GM19043 (cell line): ENCODE results near the gene BAG1.

ENCODE experiments used
- ATAC-seq: cut with Tn5 transposase; IDR thresholded peaks from one replicate; pipeline ENCODE4 v1.9.1; 2021; ENCODE audit warnings: low read depth; ENCODE audit not compliant: unreplicated experiment

BAG1 gene

DNA sequence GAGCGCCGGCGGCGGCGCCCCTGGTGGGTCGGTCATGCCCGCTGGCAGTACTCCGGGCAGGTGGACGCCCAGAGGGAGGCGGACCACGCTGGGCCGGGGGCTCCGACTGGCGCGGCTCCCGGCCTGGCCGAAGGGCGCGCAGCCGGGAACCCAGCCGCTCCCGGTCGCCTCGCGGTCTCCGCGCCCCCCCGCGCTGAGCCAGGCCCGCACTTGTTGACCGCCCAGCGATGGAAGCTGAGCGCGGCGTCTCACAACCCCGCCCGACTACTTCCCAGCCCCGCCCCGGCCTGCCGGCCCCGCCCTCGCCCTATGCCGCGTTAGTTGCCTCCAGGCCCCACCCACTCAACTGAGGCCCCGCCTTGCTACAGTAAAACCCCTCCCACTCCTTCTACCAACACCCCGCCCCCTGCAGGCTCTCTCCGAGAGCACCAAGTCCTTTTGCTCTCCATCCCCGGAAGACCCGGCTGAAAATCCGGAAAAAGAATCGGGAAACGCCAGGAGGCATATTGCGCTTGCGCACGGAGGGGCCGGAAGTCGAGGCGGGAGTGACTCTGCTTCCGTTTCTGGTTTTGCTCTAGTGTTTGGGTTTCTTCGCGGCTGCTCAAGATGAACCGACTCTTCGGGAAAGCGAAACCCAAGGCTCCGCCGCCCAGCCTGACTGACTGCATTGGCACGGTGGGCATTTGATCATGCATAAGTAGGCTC, at the start of gene BAG1, which contains the start of gene CHMP5:
Gene BAG1, minus strand, starts transcription at position 236 of the 705 bp plus-strand sequence.
Gene CHMP5, plus strand, starts transcription at position 577 of the 705 bp plus-strand sequence. Its CDS starts 30 bp downstream, at position 607.
- peak; percentile 78 for ATAC-seq

GRCh38 chr9:33311953-33312352, 47.4 kb upstream of the BAG1 start:
- ATAC-seq = no peak

DNA sequence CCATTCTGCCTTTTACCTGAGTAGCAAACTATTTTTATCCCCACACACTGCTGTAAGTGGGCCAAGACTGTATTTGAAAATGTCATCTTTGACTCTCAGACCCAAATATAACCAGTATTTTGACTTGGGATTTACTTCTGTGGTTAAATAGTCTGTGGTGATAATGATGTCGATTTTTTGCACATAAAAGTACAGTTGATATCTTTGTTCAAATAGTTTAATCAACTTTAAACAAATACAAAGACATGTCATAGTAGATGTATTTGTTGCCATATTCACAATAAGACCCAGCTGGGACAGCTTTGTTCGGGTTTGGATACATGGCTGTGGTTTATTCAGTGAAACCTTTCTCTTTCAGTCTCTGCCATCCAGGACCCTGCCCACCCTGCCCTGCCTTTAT, 46.2 kb upstream of the BAG1 start:
- ATAC-seq = no peak

DNA sequence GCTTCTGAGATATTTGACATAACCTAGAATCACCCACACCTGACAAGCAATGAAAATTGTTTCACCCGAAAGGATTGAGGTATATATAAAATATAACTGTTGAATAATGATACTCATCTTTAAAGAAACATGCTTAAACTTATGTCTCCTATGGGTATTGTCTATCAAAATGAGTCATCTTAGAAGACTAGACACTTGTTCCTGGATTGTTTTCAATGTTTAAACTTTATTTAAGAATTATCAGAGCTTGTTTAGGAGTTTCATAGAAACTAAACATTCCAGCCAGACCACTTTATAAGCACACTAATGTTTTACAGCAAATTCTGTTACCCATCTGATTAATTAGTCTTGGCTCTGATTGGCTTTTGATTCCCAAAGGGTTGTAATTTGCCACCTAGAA, 45.4 kb upstream of the BAG1 start:
- ATAC-seq = no peak

DNA sequence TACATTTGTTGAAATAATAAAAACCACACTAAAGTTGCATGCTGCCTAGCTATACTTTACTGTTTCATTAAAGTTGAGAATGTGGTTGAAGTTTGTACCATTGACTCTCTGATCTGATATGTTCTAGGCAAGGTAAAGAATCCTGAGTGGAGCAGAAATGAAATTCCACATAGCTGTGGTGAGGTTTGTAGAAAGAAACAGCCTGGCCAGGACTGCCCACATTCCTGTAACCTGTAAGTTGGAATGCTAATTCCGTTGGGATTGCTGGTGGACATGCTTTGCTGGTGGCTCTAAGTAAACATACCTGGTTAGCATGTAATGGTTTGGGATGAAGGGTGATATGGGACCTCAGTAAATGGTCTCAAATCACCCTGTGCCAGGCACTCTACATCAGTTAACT, 42.6 kb upstream of the BAG1 start:
- ATAC-seq = no peak

DNA sequence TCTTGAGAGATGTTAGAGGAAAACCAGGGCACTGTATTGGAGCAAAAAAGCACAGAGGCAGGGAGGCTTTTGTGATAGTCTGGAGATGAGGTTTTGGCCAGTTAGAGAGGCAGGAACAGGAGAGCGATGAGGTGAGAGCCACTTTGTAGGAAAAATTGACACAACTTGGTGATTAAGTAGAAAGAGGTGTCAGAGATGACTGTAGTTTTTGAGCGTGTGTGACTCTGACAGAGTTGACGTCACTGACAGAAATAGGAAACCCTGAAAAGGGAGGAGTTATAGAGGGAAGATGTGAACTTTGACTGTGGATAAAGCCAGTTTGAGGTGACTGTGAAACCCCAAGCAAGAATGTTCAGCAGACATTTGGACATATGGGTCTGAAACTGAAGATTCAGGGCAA, 41.5 kb upstream of the BAG1 start:
- no peak for ATAC-seq

DNA sequence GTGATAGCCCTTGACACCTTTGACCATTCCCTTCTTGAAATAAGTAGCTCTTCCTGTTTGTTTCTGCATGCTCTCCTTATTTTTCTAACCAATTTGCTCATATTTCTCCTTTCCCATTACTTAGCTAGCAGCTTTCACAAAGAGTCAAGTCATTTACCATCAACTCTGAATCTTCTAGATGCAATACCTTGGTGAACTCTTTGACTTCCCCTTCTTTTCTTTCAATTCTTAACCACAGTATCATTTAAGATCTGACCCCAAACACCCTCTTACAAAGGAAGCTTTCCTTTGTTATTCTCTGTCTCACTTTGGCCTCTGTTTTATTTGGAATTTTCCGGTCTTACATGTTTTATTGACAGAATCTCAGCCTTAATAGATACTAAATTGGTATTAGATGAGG, 39.9 kb upstream of the BAG1 start:
- peak; percentile 64 for ATAC-seq

GRCh38 chr9:33300546-33300945, 36.0 kb upstream of the BAG1 start:
- ATAC-seq = no peak

- ATAC-seq = peak; percentile 91
Measured at GRCh38 chr9:33297432-33297831, 32.9 kb upstream of the BAG1 start.

GRCh38 chr9:33295571-33295970, 31.1 kb upstream of the BAG1 start:
- peak; percentile 41 for ATAC-seq

DNA sequence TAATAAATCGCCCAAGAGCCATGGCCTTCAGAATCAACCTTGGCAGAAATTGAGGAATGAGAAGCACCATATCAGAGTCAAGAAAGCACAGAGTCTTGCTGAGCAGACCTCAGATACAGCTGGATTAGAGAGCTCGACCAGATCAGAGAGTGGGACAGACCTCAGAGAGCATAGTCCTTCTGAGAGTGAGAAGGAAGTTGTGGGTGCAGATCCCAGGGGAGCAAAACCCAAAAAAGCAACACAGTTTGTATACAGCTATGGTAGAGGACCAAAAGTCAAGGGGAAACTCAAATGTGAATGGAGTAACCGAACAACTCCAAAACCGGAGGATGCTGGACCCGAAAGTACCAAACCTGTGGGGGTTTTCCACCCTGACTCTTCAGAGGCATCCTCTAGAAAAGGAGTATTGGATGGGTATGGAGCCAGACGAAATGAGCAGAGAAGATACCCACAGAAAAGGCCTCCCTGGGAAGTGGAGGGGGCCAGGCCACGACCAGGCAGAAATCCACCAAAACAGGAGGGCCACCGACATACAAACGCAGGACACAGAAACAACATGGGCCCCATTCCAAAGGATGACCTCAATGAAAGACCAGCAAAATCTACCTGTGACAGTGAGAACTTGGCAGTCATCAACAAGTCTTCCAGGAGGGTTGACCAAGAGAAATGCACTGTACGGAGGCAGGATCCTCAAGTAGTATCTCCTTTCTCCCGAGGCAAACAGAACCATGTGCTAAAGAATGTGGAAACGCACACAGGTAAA, 30.3 kb upstream of the BAG1 start:
- no peak for ATAC-seq

- no peak for ATAC-seq
Measured at GRCh38 chr9:33293782-33294181, 29.3 kb upstream of the BAG1 start.

DNA sequence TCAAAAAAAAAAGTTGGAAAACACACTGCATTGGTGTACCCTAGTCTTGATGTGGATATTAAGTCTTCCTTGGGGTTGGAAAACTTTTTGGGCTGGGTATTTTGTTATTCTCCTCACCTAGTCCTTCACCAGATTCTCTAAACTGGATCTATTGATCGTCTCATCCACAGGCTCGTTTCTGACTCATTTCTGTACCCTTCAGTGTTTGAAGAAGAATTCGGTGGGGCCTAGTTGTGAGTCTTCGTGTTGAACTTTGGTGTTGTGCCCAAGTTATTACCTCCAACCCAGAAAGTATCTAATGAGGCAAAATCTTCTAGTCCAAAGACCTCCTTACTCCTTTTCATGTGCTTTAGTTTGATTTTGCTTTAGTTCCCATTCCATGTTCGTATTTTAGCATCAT, 27.4 kb upstream of the BAG1 start:
- no peak for ATAC-seq

GRCh38 chr9:33291031-33291397, 26.5 kb upstream of the BAG1 start:
- no peak for ATAC-seq

DNA sequence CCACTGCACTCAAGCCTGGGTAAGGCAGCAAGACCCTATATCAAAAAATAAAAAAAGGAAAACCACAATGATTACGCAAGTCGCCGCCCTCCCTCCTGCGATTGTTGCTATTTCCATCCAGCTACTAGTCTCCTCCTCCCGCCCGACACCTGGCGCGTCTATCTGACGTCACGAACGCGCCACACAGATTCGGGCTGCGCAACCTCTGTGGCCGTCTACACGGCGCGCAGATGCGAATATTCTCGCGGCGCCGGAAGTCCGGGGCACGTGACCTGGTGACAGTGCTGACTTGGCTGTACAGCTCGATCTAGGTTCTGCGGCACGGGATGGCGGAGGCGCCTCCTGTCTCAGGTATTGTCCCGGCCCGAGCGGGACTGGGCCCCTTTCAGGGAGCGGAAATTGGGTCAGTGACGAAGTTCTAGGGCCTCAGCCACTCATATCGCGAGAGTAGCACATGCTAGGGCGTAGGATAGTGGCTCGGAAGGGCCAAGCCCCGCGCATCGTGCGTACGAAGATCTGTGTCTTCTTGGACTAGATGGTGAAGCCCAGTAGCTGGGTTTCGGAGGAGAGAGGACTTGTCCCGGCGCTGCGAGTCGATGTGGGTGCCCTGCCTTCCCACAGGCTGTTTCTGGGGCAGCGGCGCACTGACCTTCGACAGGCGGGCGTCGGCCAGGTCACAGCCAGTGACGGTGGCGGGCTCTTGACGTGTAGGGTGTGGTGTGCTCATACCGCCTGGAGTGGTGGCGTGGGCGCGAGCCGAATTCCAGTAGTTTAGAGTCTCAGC, 25.9 kb upstream of the BAG1 start, which contains the start of gene NFX1:
Gene NFX1, plus strand, starts transcription at position 270 of the 784 bp plus-strand sequence. Its CDS starts 57 bp downstream, at position 327.
- ATAC-seq = peak; percentile 78

- ATAC-seq = peak; percentile 26
Measured at GRCh38 chr9:33289936-33290246, 25.4 kb upstream of the BAG1 start.

- no peak for ATAC-seq
Measured at GRCh38 chr9:33289496-33289895, 25.0 kb upstream of the BAG1 start.

DNA sequence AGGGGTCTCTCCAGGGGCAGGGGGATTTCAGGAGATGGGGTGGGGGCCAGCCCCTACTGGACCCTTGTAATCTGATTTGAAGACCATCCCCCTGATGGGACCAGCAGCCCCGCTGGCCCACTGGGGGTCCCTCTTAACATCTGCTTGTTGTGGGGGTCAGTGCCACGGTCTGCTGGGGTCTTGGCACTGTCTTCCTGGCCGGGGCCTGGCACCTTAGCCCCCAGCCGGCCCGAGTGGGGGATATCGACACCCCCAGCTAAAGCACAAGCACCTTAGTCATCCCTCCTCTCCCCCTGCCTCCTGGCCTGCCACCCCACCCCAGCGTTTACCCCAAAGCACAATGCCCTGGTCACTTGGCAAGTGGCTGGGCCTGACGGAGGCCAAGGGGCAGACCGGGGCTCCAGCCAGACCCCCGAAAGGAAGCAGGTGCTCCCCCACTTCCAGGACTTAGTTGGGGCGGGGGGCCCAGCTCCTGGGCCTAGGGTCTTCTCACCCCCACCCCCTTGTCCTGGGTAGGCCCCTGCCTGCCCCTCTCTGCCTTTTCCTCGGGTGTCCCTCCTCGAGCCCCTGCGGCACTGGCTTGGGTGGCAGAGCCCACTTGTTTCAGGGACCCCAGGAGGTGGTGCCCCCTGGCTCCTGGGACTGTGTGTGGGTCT, 24.4 kb upstream of the BAG1 start:
- ATAC-seq = no peak

- no peak for ATAC-seq
Measured at GRCh38 chr9:33288235-33288634, 23.7 kb upstream of the BAG1 start.

DNA sequence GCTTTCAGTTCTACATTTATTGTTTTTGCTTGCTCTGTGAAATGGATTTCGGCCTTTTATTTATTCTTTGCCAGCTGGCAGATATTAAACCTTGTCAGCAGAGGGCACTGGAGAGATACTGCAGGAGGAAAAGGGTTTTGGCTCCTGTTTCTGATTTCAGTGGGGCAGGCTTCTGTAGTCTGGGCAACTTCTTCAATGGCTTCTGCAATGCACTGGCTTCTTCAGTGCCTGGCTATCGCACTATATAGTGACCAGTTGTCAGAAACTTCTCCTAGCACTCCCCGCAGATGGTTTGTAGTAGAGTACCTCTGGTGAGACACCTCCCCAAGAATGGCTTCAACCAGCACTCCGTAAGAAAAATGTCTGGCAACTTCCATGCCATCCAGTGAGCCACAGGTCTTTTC, 22.6 kb upstream of the BAG1 start:
- ATAC-seq = no peak

- ATAC-seq = no peak
Measured at GRCh38 chr9:33285502-33285901, 21.0 kb upstream of the BAG1 start.
